Nephron (organoid): ENCODE data around the gene RALGPS1.
A peak's percentile ranks its signal among the peaks of the same experiment; 100 is the strongest.

Source experiments
- H3K27ac Mint-ChIP-seq, 3 experiments: 2 replicates each; pipeline ENCODE4 v1.8.0; 2020; ENCODE audit warnings: mixed read lengths in 3 of 3, mild to moderate bottlenecking in 2 of 3, moderate library complexity in 1 of 3
- H3K27me3 Mint-ChIP-seq: 2 replicates; pipeline ENCODE4 v1.8.0; 2021; ENCODE audit warnings: low read depth, mild to moderate bottlenecking, moderate library complexity, mixed read lengths
- H3K36me3 Mint-ChIP-seq: 2 replicates; pipeline ENCODE4 v1.8.0; 2020; ENCODE audit warnings: low read depth, mixed read lengths
- H3K4me1 Mint-ChIP-seq: 2 replicates; pipeline ENCODE4 v1.8.0; 2020; ENCODE audit warnings: mixed read lengths
- H3K4me3 Mint-ChIP-seq, 3 experiments: 2 replicates each; pipeline ENCODE4 v1.8.0; 2020; ENCODE audit warnings: mild to moderate bottlenecking in 3 of 3, mixed read lengths in 3 of 3, moderate library complexity in 2 of 3
- H3K9me3 Mint-ChIP-seq: 2 replicates; pipeline ENCODE4 v1.8.0; 2020; ENCODE audit warnings: mixed read lengths
- CTCF ChIP-seq, 3 experiments: fragments of 200-600 bp; sonication (generic); IDR thresholded peaks; one replicate each; pipeline ENCODE4 v1.5.0; 2021; ENCODE audit warnings: antibody characterized with exemption in 3 of 3; ENCODE audit not compliant: unreplicated experiment in 3 of 3

The RALGPS1 gene

GRCh38 chr9:127200106-127200862 lies 285.7 kb downstream of the RALGPS1 start:
- Mint-ChIP-seq H3K4me3 (no peak overlapping the region), H3K4me1 (peaks cover 32% of the 10 kb centered on the region), H3K27me3 (no peaks in the 10 kb centered on the region), H3K36me3 (no peaks in the 10 kb centered on the region), H3K27ac (no peak overlapping the region), H3K9me3 (no peaks in the 10 kb centered on the region)
- no peak for TF ChIP-seq CTCF (IDR thresholded peaks at IDR 0.05; ENCODE audit: unreplicated experiment in 3 of 3)

- H3K36me3 Mint-ChIP-seq, result no peaks in the 10 kb centered on the region
- H3K27ac Mint-ChIP-seq, result peak overlapping the region in 1 of 3 experiments; percentile 33
- no peak overlapping the region for H3K4me3 Mint-ChIP-seq
- no peaks in the 10 kb centered on the region for H3K9me3 Mint-ChIP-seq
- no peak for TF ChIP-seq CTCF (IDR thresholded peaks at IDR 0.05; ENCODE audit: unreplicated experiment in 3 of 3)
- no peaks in the 10 kb centered on the region for H3K27me3 Mint-ChIP-seq
- H3K4me1 Mint-ChIP-seq, result peaks cover 37% of the 10 kb centered on the region
Measured at GRCh38 chr9:127201071-127201541, 286.5 kb downstream of the RALGPS1 start.

- no peaks in the 10 kb centered on the region for H3K9me3 Mint-ChIP-seq
- peak overlapping the region in 1 of 3 experiments; percentile 33 for H3K27ac Mint-ChIP-seq
- no peaks in the 10 kb centered on the region for H3K36me3 Mint-ChIP-seq
- H3K27me3 Mint-ChIP-seq, result no peaks in the 10 kb centered on the region
- H3K4me3 Mint-ChIP-seq, result no peak overlapping the region
- peaks cover 37% of the 10 kb centered on the region for H3K4me1 Mint-ChIP-seq
- no peak for TF ChIP-seq CTCF (IDR thresholded peaks at IDR 0.05; ENCODE audit: unreplicated experiment in 3 of 3)
Measured at GRCh38 chr9:127201731-127202130, 287.1 kb downstream of the RALGPS1 start.

GRCh38 chr9:127202461-127203169 lies 288.0 kb downstream of the RALGPS1 start:
- TF ChIP-seq CTCF (IDR thresholded peaks at IDR 0.05; ENCODE audit: unreplicated experiment in 3 of 3), result no peak
- H3K4me1 Mint-ChIP-seq, result peaks cover 34% of the 10 kb centered on the region
- H3K27me3 Mint-ChIP-seq, result no peaks in the 10 kb centered on the region
- no peaks in the 10 kb centered on the region for H3K36me3 Mint-ChIP-seq
- H3K4me3 Mint-ChIP-seq, result no peak overlapping the region
- H3K9me3 Mint-ChIP-seq, result no peaks in the 10 kb centered on the region
- peak overlapping the region; percentile 34 to 50 (median 49) for H3K27ac Mint-ChIP-seq

- H3K36me3 Mint-ChIP-seq, result no peaks in the 10 kb centered on the region
- no peaks in the 10 kb centered on the region for H3K9me3 Mint-ChIP-seq
- no peaks in the 10 kb centered on the region for H3K27me3 Mint-ChIP-seq
- H3K27ac Mint-ChIP-seq, result peak overlapping the region in 1 of 3 experiments; percentile 49
- TF ChIP-seq CTCF (IDR thresholded peaks at IDR 0.05; ENCODE audit: unreplicated experiment in 3 of 3), result no peak
- peaks cover 26% of the 10 kb centered on the region for H3K4me1 Mint-ChIP-seq
- H3K4me3 Mint-ChIP-seq, result no peak overlapping the region
Measured at GRCh38 chr9:127203681-127204327, 289.2 kb downstream of the RALGPS1 start.
